Peyer's patch (tissue), 4 donors: ENCODE data around the gene PDZD8. TPM values are rescaled to one million over a fixed set of nuclear protein-coding genes. Genes with fewer than 3 reads are reported as not detected.

Experiments used
- DNase-seq, 3 donors: peaks; one replicate each; pipeline ENCODE4 v3.0.0-alpha.2; 2017 to 2019
- H3K27ac ChIP-seq, 4 donors: fragments of 200-600 bp; sonication (generic); one replicate each; pipeline ENCODE4 v1.5.1; 2016 to 2019
- H3K27me3 ChIP-seq, 2 donors: fragments of 200-600 bp; sonication (generic); one replicate each; pipeline ENCODE4 v1.5.1; 2019
- H3K36me3 ChIP-seq, 3 donors: fragments of 200-600 bp; sonication (generic); one replicate each; pipeline ENCODE4 v1.5.1; 2016 to 2019
- H3K4me1 ChIP-seq, 4 donors: fragments of 200-600 bp; sonication (generic); one replicate each; pipeline ENCODE4 v1.5.1; 2016 to 2019
- H3K4me3 ChIP-seq, 4 donors: fragments of 200-600 bp; sonication (generic); 1 replicate in 3 of 4; 2 replicates in 1 of 4; pipeline ENCODE4 v1.5.1; 2016 to 2019; ENCODE audit warnings: mild to moderate bottlenecking in 1 of 4
- H3K9me3 ChIP-seq, 4 donors: fragments of 200-600 bp; sonication (generic); one replicate each; pipeline ENCODE4 v1.5.1; 2016 to 2019; ENCODE audit warnings: mild to moderate bottlenecking in 1 of 4
- CTCF ChIP-seq, 6 experiments: fragments of 450-650 bp in 4 of 6; fragments of 200-600 bp in 2 of 6; sonication (generic) in 1 of 6; IDR thresholded peaks; one replicate each; pipeline ENCODE4 v1.5.1; 2017 to 2019; ENCODE audit warnings: antibody characterized with exemption in 6 of 6, mild to moderate bottlenecking in 3 of 6, moderate library complexity in 1 of 6
- POLR2A ChIP-seq, 2 donors: fragments of 450-650 bp; IDR thresholded peaks; one replicate each; pipeline ENCODE4 v1.5.1; 2017; ENCODE audit warnings: antibody characterized with exemption in 2 of 2, mild to moderate bottlenecking in 2 of 2, moderate library complexity in 2 of 2
- total RNA-seq, 4 donors: library from RNA; depleted of rRNA; stranded (reverse); fragments of >200 nt; gene quantifications; one replicate each; pipeline ENCODE4 v1.1.0, GENCODE V29; 2016

The PDZD8 gene
- total RNA-seq, 4 donors from 2014 or later, result 50.3 to 91.4 (median 72.0) TPM

DNA sequence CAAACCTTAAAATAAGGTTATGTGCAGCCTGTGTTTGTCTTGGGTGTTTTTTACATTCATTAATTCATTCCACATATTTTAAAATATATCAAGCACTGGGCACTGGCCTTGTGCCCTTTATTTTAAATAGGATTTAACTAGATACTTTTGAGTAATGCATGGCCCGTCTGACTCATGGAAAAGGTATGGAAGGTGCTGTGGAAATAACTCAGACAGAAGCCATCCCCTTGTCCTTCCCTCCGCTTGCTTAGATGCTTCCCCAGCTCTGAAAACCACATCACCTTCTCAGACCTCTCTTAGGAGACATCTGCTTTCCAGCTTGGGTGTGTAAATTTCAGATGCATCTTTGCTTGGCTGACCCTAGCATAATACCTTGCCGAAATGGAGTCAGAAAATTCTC is 103.8 kb downstream of the PDZD8 start:
- no peaks in the 10 kb centered on the region for H3K9me3 ChIP-seq
- no peaks in the 10 kb centered on the region for H3K4me1 ChIP-seq
- no peak overlapping the region for H3K27ac ChIP-seq
- no peak for TF ChIP-seq CTCF (IDR thresholded peaks at IDR 0.05)
- TF ChIP-seq POLR2A (IDR thresholded peaks at IDR 0.05), result no peak
- H3K4me3 ChIP-seq, result no peak overlapping the region
- H3K36me3 ChIP-seq, result no peaks in the 10 kb centered on the region
- no peak for DNase-seq
- no peaks in the 10 kb centered on the region for H3K27me3 ChIP-seq

DNA sequence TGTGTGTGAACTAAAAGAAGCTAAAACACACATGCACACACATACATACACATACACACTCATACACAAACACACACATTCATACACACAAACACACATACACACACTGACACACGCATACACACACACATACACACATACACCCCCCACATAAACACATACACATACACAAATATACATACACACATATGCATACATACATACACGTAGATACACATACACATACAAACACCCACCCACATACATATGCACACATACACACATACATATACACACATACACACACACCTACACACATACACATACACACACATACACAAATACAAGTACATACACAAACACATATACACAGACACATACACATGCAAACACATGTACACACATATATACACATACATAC is 106.3 kb downstream of the PDZD8 start:
- Histone ChIP-seq H3K27me3 (no peaks in the 10 kb centered on the region), H3K4me1 (no peaks in the 10 kb centered on the region), H3K36me3 (no peaks in the 10 kb centered on the region), H3K9me3 (no peaks in the 10 kb centered on the region), H3K4me3 (no peak overlapping the region), H3K27ac (no peak overlapping the region)
- TF ChIP-seq CTCF (IDR thresholded peaks at IDR 0.05) (no peak), POLR2A (IDR thresholded peaks at IDR 0.05) (no peak)
- no peak for DNase-seq

GRCh38 chr10:117268258-117268657 is 107.0 kb downstream of the PDZD8 start:
- H3K27ac ChIP-seq, result no peak overlapping the region
- H3K9me3 ChIP-seq, result no peaks in the 10 kb centered on the region
- H3K4me3 ChIP-seq, result no peak overlapping the region
- DNase-seq, result no peak
- H3K4me1 ChIP-seq, result no peaks in the 10 kb centered on the region
- no peaks in the 10 kb centered on the region for H3K27me3 ChIP-seq
- TF ChIP-seq CTCF (IDR thresholded peaks at IDR 0.05), result no peak
- TF ChIP-seq POLR2A (IDR thresholded peaks at IDR 0.05), result no peak
- H3K36me3 ChIP-seq, result no peaks in the 10 kb centered on the region

GRCh38 chr10:117266812-117267211 is 108.4 kb downstream of the PDZD8 start:
- H3K27me3 ChIP-seq, result no peaks in the 10 kb centered on the region
- DNase-seq, result no peak
- H3K27ac ChIP-seq, result no peak overlapping the region
- H3K36me3 ChIP-seq, result no peaks in the 10 kb centered on the region
- H3K4me3 ChIP-seq, result no peak overlapping the region
- TF ChIP-seq CTCF (IDR thresholded peaks at IDR 0.05) (no peak), POLR2A (IDR thresholded peaks at IDR 0.05) (no peak)
- no peaks in the 10 kb centered on the region for H3K4me1 ChIP-seq
- no peaks in the 10 kb centered on the region for H3K9me3 ChIP-seq

DNA sequence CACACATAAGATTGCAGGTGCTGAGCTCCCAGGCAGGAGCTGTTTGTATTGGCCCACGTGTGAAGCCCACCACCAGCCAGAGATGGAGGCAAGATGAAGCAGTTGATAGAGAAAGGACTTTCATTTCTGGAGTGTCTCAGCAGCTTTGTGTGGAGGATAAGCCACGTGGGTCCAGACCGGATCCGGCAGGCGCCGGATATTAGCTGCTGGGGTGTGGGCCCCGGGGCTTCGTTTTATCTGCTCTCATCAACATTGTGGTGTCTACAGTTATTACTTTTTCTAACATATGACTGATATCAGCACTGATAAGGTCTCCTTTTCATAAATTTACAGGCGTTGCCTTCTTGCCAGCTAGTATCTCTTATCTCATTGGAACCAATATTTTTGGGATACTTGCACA is 108.8 kb downstream of the PDZD8 start:
- DNase-seq, result no peak
- Histone ChIP-seq H3K4me1 (no peaks in the 10 kb centered on the region), H3K4me3 (no peak overlapping the region), H3K9me3 (no peaks in the 10 kb centered on the region), H3K36me3 (no peaks in the 10 kb centered on the region), H3K27ac (no peak overlapping the region), H3K27me3 (no peaks in the 10 kb centered on the region)
- no peak for TF ChIP-seq POLR2A (IDR thresholded peaks at IDR 0.05)
- no peak for TF ChIP-seq CTCF (IDR thresholded peaks at IDR 0.05)

GRCh38 chr10:117264782-117265181 is 110.5 kb downstream of the PDZD8 start:
- H3K9me3 ChIP-seq, result no peaks in the 10 kb centered on the region

More at GRCh38 chr10:117264782-117265181, 110.5 kb downstream of the PDZD8 start:
- no peak overlapping the region for H3K4me3 ChIP-seq
- H3K27me3 ChIP-seq, result no peaks in the 10 kb centered on the region
- H3K36me3 ChIP-seq, result no peaks in the 10 kb centered on the region
- no peak overlapping the region for H3K27ac ChIP-seq
- no peak for DNase-seq
- H3K4me1 ChIP-seq, result no peaks in the 10 kb centered on the region
- TF ChIP-seq POLR2A (IDR thresholded peaks at IDR 0.05), result no peak
- no peak for TF ChIP-seq CTCF (IDR thresholded peaks at IDR 0.05)
